ENCODE results near the gene BAD.

BAD gene

GRCh38 chr11:64295760-64296159, 11.3 kb upstream of the BAD start:
- TF ChIP-seq ESRRG (CRISPR knock-in tag; IDR thresholded peaks at IDR 0.05) (no peak), CSDC2 (CRISPR knock-in tag; IDR thresholded peaks at IDR 0.05) (no peak), RARB (CRISPR knock-in tag; IDR thresholded peaks at IDR 0.05) (no peak), TCF4 (CRISPR knock-in tag; IDR thresholded peaks at IDR 0.05; ENCODE audit: borderline replicate concordance) (no peak), ZNF565 (CRISPR knock-in tag; conservative IDR thresholded peaks at IDR 0.05; ENCODE audit: low read depth) (no peak), ZC3H10 (CRISPR knock-in tag; IDR thresholded peaks at IDR 0.05) (no peak), GLIS3 (CRISPR knock-in tag; IDR thresholded peaks at IDR 0.05) (no peak), BACH2 (CRISPR knock-in tag; IDR thresholded peaks at IDR 0.05; ENCODE audit: borderline replicate concordance) (no peak), ISL1 (CRISPR knock-in tag; IDR thresholded peaks at IDR 0.05) (no peak), PPARA (CRISPR knock-in tag; IDR thresholded peaks at IDR 0.05; ENCODE audit: borderline replicate concordance) (no peak), TOX (CRISPR knock-in tag; IDR thresholded peaks at IDR 0.05; ENCODE audit: borderline replicate concordance) (no peak), ZNF70 (CRISPR knock-in tag; IDR thresholded peaks at IDR 0.05) (no peak), ARNTL (CRISPR knock-in tag; IDR thresholded peaks at IDR 0.05; ENCODE audit: borderline replicate concordance, low read depth) (no peak), ZFP3 (CRISPR knock-in tag; IDR thresholded peaks at IDR 0.05) (no peak), ZNF8 (CRISPR knock-in tag; IDR thresholded peaks at IDR 0.05) (no peak), SNAI2 (CRISPR knock-in tag; IDR thresholded peaks at IDR 0.05) (no peak), ZFP30 (CRISPR knock-in tag; IDR thresholded peaks at IDR 0.05) (no peak)
- TF ChIP-seq, protein P1, sequence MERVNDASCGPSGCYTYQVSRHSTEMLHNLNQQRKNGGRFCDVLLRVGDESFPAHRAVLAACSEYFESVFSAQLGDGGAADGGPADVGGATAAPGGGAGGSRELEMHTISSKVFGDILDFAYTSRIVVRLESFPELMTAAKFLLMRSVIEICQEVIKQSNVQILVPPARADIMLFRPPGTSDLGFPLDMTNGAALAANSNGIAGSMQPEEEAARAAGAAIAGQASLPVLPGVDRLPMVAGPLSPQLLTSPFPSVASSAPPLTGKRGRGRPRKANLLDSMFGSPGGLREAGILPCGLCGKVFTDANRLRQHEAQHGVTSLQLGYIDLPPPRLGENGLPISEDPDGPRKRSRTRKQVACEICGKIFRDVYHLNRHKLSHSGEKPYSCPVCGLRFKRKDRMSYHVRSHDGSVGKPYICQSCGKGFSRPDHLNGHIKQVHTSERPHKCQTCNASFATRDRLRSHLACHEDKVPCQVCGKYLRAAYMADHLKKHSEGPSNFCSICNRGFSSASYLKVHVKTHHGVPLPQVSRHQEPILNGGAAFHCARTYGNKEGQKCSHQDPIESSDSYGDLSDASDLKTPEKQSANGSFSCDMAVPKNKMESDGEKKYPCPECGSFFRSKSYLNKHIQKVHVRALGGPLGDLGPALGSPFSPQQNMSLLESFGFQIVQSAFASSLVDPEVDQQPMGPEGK (CRISPR knock-in tag; IDR thresholded peaks at IDR 0.05; ENCODE audit: borderline replicate concordance): no peak
- TF ChIP-seq, protein P2, sequence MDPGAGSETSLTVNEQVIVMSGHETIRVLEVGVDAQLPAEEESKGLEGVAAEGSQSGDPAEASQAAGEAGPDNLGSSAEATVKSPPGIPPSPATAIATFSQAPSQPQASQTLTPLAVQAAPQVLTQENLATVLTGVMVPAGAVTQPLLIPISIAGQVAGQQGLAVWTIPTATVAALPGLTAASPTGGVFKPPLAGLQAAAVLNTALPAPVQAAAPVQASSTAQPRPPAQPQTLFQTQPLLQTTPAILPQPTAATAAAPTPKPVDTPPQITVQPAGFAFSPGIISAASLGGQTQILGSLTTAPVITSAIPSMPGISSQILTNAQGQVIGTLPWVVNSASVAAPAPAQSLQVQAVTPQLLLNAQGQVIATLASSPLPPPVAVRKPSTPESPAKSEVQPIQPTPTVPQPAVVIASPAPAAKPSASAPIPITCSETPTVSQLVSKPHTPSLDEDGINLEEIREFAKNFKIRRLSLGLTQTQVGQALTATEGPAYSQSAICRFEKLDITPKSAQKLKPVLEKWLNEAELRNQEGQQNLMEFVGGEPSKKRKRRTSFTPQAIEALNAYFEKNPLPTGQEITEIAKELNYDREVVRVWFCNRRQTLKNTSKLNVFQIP (CRISPR knock-in tag; IDR thresholded peaks at IDR 0.05; ENCODE audit: borderline replicate concordance, low read depth): no peak
- TF ChIP-seq, protein P3, sequence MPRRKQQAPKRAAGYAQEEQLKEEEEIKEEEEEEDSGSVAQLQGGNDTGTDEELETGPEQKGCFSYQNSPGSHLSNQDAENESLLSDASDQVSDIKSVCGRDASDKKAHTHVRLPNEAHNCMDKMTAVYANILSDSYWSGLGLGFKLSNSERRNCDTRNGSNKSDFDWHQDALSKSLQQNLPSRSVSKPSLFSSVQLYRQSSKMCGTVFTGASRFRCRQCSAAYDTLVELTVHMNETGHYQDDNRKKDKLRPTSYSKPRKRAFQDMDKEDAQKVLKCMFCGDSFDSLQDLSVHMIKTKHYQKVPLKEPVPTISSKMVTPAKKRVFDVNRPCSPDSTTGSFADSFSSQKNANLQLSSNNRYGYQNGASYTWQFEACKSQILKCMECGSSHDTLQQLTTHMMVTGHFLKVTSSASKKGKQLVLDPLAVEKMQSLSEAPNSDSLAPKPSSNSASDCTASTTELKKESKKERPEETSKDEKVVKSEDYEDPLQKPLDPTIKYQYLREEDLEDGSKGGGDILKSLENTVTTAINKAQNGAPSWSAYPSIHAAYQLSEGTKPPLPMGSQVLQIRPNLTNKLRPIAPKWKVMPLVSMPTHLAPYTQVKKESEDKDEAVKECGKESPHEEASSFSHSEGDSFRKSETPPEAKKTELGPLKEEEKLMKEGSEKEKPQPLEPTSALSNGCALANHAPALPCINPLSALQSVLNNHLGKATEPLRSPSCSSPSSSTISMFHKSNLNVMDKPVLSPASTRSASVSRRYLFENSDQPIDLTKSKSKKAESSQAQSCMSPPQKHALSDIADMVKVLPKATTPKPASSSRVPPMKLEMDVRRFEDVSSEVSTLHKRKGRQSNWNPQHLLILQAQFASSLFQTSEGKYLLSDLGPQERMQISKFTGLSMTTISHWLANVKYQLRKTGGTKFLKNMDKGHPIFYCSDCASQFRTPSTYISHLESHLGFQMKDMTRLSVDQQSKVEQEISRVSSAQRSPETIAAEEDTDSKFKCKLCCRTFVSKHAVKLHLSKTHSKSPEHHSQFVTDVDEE (CRISPR knock-in tag; IDR thresholded peaks at IDR 0.05): no peak
- ATAC-seq: no peak

- no peak for ATAC-seq
- TF ChIP-seq TCF4 (CRISPR knock-in tag; IDR thresholded peaks at IDR 0.05; ENCODE audit: borderline replicate concordance) (no peak), ZNF8 (CRISPR knock-in tag; IDR thresholded peaks at IDR 0.05) (no peak), SNAI2 (CRISPR knock-in tag; IDR thresholded peaks at IDR 0.05) (no peak), ZFP30 (CRISPR knock-in tag; IDR thresholded peaks at IDR 0.05) (no peak), ZFP3 (CRISPR knock-in tag; IDR thresholded peaks at IDR 0.05) (no peak), OSR1 (CRISPR knock-in tag; IDR thresholded peaks at IDR 0.05) (no peak), BACH2 (CRISPR knock-in tag; IDR thresholded peaks at IDR 0.05; ENCODE audit: borderline replicate concordance) (no peak), GLIS3 (CRISPR knock-in tag; IDR thresholded peaks at IDR 0.05) (no peak), ZNF565 (CRISPR knock-in tag; conservative IDR thresholded peaks at IDR 0.05; ENCODE audit: low read depth) (no peak), ISL1 (CRISPR knock-in tag; IDR thresholded peaks at IDR 0.05) (no peak), CSDC2 (CRISPR knock-in tag; IDR thresholded peaks at IDR 0.05) (no peak), ARNTL (CRISPR knock-in tag; IDR thresholded peaks at IDR 0.05; ENCODE audit: borderline replicate concordance, low read depth) (no peak), ZC3H10 (CRISPR knock-in tag; IDR thresholded peaks at IDR 0.05) (no peak), RARB (CRISPR knock-in tag; IDR thresholded peaks at IDR 0.05) (no peak)
- TF ChIP-seq, protein P4, sequence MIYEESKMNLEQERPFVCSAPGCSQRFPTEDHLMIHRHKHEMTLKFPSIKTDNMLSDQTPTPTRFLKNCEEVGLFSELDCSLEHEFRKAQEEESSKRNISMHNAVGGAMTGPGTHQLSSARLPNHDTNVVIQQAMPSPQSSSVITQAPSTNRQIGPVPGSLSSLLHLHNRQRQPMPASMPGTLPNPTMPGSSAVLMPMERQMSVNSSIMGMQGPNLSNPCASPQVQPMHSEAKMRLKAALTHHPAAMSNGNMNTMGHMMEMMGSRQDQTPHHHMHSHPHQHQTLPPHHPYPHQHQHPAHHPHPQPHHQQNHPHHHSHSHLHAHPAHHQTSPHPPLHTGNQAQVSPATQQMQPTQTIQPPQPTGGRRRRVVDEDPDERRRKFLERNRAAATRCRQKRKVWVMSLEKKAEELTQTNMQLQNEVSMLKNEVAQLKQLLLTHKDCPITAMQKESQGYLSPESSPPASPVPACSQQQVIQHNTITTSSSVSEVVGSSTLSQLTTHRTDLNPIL (CRISPR knock-in tag; IDR thresholded peaks at IDR 0.05; ENCODE audit: low read depth): no peak
- TF ChIP-seq, protein P5, sequence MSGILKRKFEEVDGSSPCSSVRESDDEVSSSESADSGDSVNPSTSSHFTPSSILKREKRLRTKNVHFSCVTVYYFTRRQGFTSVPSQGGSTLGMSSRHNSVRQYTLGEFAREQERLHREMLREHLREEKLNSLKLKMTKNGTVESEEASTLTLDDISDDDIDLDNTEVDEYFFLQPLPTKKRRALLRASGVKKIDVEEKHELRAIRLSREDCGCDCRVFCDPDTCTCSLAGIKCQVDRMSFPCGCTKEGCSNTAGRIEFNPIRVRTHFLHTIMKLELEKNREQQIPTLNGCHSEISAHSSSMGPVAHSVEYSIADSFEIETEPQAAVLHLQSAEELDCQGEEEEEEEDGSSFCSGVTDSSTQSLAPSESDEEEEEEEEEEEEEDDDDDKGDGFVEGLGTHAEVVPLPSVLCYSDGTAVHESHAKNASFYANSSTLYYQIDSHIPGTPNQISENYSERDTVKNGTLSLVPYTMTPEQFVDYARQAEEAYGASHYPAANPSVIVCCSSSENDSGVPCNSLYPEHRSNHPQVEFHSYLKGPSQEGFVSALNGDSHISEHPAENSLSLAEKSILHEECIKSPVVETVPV (CRISPR knock-in tag; IDR thresholded peaks at IDR 0.05): no peak
- TF ChIP-seq, protein P2 (CRISPR knock-in tag; IDR thresholded peaks at IDR 0.05; ENCODE audit: borderline replicate concordance, low read depth): no peak
Measured at GRCh38 chr11:64294774-64295173, 10.3 kb upstream of the BAD start.
